Stimulated activated CD4-positive, alpha-beta T cell treated with anti-CD3 and anti-CD28 coated beads, TNF-alpha, amount 100 ng/mL, for 48 hours (primary cell): ENCODE measurements around the gene CCDC154.

Source experiments
- DNase-seq, 3 donors: peaks; one replicate each; pipeline ENCODE4 v3.0.0-alpha.2; 2020; ENCODE audit warnings: low read depth in 3 of 3

CCDC154 gene

GRCh38 chr16:1425616-1426370 lies 18.6 kb downstream of the CCDC154 start:
- DNase-seq, result no peak

GRCh38 chr16:1424028-1424427 lies 20.3 kb downstream of the CCDC154 start:
- no peak for DNase-seq

GRCh38 chr16:1422076-1422475 lies 22.3 kb downstream of the CCDC154 start:
- DNase-seq, result no peak

GRCh38 chr16:1420111-1420539 lies 24.2 kb downstream of the CCDC154 start:
- DNase-seq, result no peak

GRCh38 chr16:1416521-1416941 lies 27.8 kb downstream of the CCDC154 start:
- no peak for DNase-seq

- DNase-seq, result peak; percentile 57 to 78 (median 70)
Measured at GRCh38 chr16:1414532-1415260, 29.7 kb downstream of the CCDC154 start, which contains the start of gene UNKL. UNKL (minus strand) TSS chr16:1414704; CDS start chr16:1414691, 13 bp downstream.

- DNase-seq, result peak; percentile 32 to 55 (median 49)
Measured at GRCh38 chr16:1413684-1414531, 30.4 kb downstream of the CCDC154 start.

- no peak for DNase-seq
Measured at GRCh38 chr16:1412847-1413246, 31.5 kb downstream of the CCDC154 start.

GRCh38 chr16:1408171-1408837 lies 36.1 kb downstream of the CCDC154 start:
- DNase-seq, result peak; percentile 85 to 97 (median 94)

- no peak for DNase-seq
Measured at GRCh38 chr16:1407753-1408152, 36.6 kb downstream of the CCDC154 start.

- DNase-seq, result no peak
Measured at GRCh38 chr16:1403733-1404132, 40.6 kb downstream of the CCDC154 start.

- no peak for DNase-seq
Measured at GRCh38 chr16:1403036-1403435, 41.3 kb downstream of the CCDC154 start.

- no peak for DNase-seq
Measured at GRCh38 chr16:1401758-1402154, 42.6 kb downstream of the CCDC154 start.

- no peak for DNase-seq
Measured at GRCh38 chr16:1401061-1401757, 43.1 kb downstream of the CCDC154 start.

- DNase-seq, result no peak
Measured at GRCh38 chr16:1398826-1399581, 45.4 kb downstream of the CCDC154 start.

- DNase-seq, result no peak
Measured at GRCh38 chr16:1398351-1398750, 46.0 kb downstream of the CCDC154 start.

GRCh38 chr16:1397779-1398178 lies 46.6 kb downstream of the CCDC154 start:
- DNase-seq, result no peak

GRCh38 chr16:1395444-1396031 lies 48.8 kb downstream of the CCDC154 start:
- DNase-seq, result no peak

GRCh38 chr16:1394367-1394951 lies 49.9 kb downstream of the CCDC154 start:
- no peak for DNase-seq
